ENCODE results near the gene RAB6B.

The RAB6B gene

GRCh38 chr3:133894353-133895207 is 1.1 kb downstream of the RAB6B start:
- DNase-seq (ENCODE audit: low read depth): no peak

DNA sequence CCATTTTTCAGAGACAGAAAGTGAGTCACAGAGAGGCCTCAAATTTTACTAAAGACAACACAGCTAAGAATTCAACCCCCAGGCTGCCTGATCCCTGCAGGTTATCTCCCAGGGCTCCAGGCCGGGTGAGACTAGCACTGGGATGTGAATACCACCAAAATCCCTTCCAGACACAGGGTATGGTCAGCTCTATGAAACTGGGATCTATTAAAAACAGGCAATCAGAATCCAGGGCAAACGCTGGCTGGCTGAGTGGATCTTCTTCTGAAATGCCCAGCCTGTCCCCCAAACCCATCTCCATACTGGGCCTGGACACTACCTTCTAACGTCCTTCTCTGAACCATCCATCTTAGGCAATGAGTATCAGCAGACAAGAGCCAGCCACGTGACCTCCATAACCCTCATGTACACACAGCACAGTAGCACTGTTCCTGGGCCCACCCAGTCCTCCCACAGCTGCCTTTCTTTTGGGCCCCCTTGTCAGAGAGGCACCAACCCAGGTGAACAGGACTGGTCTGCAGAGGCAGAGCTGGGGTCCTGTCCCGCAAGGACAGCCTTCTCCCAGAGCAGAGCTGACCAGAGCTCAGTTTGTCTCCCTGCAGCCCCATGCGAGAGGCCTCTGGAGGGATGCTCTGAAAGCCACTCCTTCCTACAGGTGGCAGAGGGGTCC is 1.9 kb downstream of the RAB6B start:
- DNase-seq (ENCODE audit: low read depth): no peak

- no peak for DNase-seq (ENCODE audit: low read depth)
Measured at GRCh38 chr3:133892541-133893231, 3.0 kb downstream of the RAB6B start.

GRCh38 chr3:133891662-133892378 is 3.9 kb downstream of the RAB6B start:
- DNase-seq (ENCODE audit: low read depth): no peak

GRCh38 chr3:133890972-133891644 is 4.6 kb downstream of the RAB6B start:
- no peak for DNase-seq (ENCODE audit: low read depth)

GRCh38 chr3:133890037-133890436 is 5.6 kb downstream of the RAB6B start:
- DNase-seq (ENCODE audit: low read depth): no peak

DNA sequence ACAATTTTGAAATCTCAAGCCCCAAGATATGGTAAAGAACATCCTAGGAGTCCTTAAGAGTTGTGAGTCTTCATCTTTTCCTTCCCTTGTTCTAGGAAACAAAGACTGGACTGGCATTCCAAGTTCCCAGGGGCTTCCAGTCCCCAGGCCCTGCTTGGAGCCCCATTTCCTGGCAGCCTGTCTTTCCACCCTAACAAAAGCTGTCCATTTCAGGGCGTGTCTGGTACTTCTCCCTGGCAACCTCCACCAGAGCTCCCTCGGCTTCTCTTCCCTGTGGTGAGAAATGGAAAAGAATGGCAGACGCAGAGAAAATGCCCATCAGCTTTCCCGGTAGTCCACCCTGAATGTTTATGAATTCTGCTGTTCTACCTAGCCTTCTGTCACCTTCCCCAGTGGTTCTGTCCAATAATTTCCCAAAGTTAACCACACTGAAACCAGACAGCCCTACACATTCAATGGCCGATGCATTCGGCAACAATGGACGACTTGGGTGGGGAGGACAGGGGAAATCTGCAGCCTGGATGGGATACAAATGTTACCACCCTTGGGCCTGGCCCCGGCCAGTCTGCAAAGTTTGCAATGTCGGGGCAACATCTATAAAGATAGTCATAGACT is 6.8 kb downstream of the RAB6B start:
- no peak for DNase-seq (ENCODE audit: low read depth)

DNA sequence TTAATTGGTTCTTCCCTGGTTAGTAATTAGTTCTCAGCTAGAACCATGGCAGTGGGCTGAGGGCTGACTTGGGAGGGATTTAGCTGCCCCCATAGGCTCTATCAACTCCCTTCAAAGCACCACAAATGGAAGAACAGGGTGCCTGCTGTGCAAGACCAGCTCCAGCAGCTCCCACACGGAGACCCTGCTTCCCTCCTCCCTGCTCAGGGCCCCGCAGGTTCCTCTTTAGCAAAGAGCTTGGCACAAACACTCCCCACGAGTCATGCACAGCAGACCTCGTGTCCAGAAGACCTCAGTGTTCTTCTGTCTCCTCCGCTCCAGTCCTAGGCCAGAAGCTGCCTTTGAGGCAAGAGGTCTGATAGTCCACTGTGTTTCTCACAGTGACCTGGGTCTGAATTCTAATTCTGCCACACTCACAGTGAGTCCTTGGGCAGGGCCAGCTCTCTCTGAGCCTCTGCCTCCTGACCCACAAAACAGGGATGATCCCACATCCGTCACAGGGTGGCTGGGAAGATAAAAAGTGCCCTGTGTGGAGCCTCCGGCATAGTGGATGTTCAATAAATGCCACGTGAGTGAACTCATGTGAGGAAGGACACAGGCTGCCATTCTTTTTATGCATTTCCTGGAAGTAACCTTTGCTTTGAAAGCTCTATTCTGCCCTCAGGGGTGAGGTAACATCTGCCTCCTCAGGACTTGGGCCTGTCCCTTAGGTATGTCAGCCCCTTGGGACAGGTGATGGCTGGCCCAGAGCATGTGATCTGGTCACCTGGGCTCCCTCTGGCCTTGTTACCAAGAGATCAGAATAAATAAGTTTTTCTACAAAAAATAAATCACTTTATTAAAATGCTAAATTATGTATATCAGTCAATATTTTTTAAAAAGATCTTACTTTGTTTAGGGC is 7.6 kb downstream of the RAB6B start:
- no peak for DNase-seq (ENCODE audit: low read depth)

DNA sequence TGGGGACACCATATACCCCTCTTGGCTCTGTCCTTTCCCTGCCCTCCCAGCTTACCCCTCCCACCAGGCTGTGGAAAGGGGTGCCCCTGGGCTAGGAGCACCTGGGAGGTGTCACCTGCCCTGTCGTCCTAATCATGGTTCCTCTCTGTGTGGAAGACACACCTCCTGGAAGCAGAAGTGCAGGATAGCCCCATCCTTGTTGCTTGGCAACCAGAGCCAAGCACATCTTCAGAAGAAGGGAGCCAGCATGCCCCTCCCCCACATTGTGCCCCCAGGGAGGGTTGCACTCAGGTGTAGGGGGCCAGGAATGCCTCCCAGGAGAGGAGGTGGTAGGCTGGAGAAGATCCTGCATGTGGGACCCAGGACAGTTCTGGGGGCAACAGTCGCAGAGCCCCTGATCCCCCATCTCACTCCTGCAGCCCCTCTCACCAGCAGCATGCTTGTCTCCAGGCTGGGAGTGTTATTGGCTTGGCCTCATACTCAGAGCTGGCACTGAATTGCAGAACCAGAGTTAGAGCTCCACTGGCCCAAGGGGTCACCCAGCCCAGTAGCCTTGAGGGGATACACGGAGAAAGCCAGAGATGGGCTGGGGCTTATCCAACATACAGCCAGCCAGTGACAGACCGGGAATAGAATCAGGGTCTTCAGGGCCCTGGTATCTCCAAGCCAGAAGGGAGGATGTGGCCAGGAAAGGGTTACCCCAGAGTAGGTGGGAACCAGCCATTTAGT is 8.4 kb downstream of the RAB6B start:
- DNase-seq (ENCODE audit: low read depth): no peak

- DNase-seq (ENCODE audit: low read depth): no peak
Measured at GRCh38 chr3:133886031-133886722, 9.5 kb downstream of the RAB6B start.

DNA sequence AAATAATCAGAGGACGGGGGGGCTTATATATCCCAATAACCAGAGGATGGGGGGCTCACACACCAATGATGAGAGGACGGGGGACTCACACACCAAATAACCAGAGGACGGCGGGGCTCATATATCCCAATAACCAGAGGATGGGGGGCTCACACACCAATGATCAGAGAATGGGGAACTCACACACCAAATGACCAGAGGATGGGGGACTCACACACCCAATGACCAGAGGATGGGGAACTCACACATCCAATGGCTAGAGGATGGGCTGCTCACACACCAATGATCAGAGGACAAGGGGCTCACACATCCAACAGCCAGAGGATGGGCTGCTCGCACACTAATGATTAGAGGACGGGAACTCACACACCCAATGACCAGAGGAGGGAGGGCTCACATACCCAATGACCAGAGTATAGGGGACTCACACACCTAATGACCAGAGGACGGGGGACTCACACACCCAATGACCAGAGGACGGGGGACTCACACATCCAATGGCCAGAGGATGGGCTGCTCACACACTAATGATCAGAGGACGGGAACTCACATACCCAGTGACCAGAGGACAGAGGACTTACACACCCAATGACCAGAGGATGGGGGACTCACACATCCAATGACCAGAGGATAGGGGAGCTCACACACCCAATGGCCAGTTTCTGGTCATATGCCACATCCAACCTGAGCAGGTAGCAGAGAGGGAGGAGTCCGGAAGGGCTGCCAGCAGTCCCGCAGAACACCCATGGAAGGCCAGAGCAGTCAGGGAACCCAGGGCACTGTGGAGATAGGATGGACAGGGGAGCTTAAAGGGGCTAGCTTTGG is 10.6 kb downstream of the RAB6B start:
- no peak for DNase-seq (ENCODE audit: low read depth)

GRCh38 chr3:133884054-133884886 is 11.4 kb downstream of the RAB6B start:
- DNase-seq (ENCODE audit: low read depth): no peak

- no peak for DNase-seq (ENCODE audit: low read depth)
Measured at GRCh38 chr3:133883641-133884040, 12.0 kb downstream of the RAB6B start.

DNA sequence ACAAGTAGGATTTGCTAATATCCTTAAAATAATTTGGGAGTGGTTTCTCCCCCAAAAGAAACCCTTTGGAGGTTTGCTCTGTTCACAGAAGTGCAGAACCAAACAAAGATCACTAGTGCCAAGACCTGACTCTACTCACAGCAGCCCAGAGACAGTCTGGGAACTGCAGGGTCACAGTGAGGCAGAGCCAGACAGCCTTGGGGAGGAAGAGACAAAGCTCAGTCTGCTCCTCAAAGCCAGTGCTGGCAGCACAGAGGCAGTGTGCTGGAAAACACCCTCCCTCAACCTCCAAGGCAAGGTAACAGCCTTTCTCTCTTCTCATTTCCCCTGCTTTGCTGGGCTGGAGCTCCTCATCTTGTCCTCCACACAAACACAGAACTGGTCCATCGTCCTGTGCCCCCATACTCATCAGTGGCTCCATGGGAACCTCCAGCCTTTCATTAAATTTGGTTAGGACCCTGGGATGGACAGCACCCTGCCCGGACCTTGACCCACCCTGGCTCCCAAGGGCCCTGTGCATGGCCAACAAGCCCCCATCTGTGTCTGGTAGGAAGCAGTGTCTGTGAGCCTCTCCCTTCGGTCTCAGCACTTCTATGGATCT is 12.6 kb downstream of the RAB6B start:
- no peak for DNase-seq (ENCODE audit: low read depth)

- no peak for DNase-seq (ENCODE audit: low read depth)
Measured at GRCh38 chr3:133881939-133882825, 13.5 kb downstream of the RAB6B start.

- no peak for DNase-seq (ENCODE audit: low read depth)
Measured at GRCh38 chr3:133881492-133881891, 14.2 kb downstream of the RAB6B start.

All from GM04504 (cell line).